OCI-LY7 (cell line): ENCODE measurements around the gene C14orf132.

Experiments
- CTCF ChIP-seq: fragments of 200-600 bp; sonication (generic); conservative IDR thresholded peaks from 2 replicates; pipeline ENCODE4 v1.5.1; 2014; ENCODE audit warnings: mild to moderate bottlenecking, antibody characterized with exemption, low read length, moderate library complexity, mixed read lengths
- EZH2phosphoT487 ChIP-seq: fragments of 200-600 bp; sonication (generic); IDR thresholded peaks from 2 replicates; pipeline ENCODE4 v1.6.1; 2018; ENCODE audit warnings: low read depth, borderline replicate concordance, mild to moderate bottlenecking, mixed run types, antibody characterized with exemption, low read length, moderate library complexity, mixed read lengths

GRCh38 chr14:96095058-96095457 is 55.9 kb downstream of the C14orf132 start:
- TF ChIP-seq CTCF (no peak), EZH2phosphoT487 (no peak)
